ENCODE results near the gene ENTPD7. TPM values are rescaled to one million over a fixed set of nuclear protein-coding genes. Genes with fewer than 3 reads are reported as not detected.
A peak's percentile ranks its signal among the peaks of the same experiment; 100 is the strongest.

ENTPD7 gene
- total RNA-seq, 2 donors from 2014 or later, result 23.8 to 26.4 TPM

DNA sequence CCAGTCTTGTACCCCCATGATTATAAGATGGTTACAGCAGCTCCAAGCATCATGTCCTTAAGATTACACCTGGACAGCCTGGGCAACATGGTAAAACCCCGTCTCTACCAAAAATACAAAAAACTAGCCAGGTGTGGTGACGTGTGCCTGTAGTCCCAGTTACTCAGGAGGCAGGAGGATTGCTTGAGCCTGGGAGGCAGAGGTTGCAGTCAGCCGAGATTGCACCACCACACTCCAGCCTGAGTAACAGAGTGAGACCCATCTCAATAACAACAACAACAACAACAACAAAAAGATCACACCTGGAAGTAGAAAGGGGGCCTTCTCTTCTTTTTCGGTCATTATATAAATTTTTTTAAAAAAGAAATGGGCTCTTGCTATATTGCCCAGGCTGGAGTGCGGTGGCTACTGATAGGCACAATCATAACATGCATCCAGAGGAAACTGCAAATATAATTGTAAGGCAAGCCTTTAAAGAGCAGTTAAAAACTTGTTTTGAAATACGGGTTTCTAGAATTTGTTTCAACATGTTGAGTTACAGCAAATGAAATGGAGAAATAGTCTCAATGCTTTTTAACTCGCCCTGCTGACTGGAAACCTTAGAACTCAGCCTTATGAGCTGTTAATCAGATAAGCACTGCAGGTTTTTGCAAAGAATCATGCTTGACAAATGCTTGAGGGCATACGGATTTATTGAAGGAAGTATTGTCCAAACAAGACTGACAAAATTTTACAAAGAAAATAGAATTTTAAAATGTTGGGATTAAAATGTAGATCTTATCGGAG lies 4.7 kb upstream of the ENTPD7 start:
- H3K9ac ChIP-seq (ENCODE audit: extremely low read depth, low read length, poor library complexity, severe bottlenecking), result no peak overlapping the region
- H3K4me3 ChIP-seq (ENCODE audit: low read length), result no peak overlapping the region
- Mint-ChIP-seq H3K27ac (no peak overlapping the region), H3K27me3 (ENCODE audit: insufficient read depth) (peaks cover 47% of the 10 kb centered on the region), H3K4me3 (no peak overlapping the region), H3K36me3 (ENCODE audit: low read depth) (no peaks in the 10 kb centered on the region), H3K9me3 (no peaks in the 10 kb centered on the region), H3K4me1 (no peaks in the 10 kb centered on the region)
- no peak overlapping the region for H3K27ac ChIP-seq (ENCODE audit: low read depth, low read length)
- no peaks in the 10 kb centered on the region for H3K36me3 ChIP-seq (ENCODE audit: control insufficient read depth, insufficient read depth, low read length)
- 91 to 92% methylated on average over 5 to 9 of the region's 9 CpGs for WGBS, 2 experiments (ENCODE audit: insufficient coverage in 1 of 2, insufficient read length in 1 of 2)
- no peaks in the 10 kb centered on the region for H3K4me1 ChIP-seq (ENCODE audit: control insufficient read depth, insufficient read depth, low read length)
- no peak for DNase-seq
- TF ChIP-seq CTCF (conservative IDR thresholded peaks at IDR 0.05), result no peak
- no peaks in the 10 kb centered on the region for H3K9me3 ChIP-seq (ENCODE audit: control insufficient read depth, low read length)
- H3K27me3 ChIP-seq (ENCODE audit: control insufficient read depth, insufficient read depth, low read length, poor library complexity, severe bottlenecking), result peaks cover 27% of the 10 kb centered on the region

DNA sequence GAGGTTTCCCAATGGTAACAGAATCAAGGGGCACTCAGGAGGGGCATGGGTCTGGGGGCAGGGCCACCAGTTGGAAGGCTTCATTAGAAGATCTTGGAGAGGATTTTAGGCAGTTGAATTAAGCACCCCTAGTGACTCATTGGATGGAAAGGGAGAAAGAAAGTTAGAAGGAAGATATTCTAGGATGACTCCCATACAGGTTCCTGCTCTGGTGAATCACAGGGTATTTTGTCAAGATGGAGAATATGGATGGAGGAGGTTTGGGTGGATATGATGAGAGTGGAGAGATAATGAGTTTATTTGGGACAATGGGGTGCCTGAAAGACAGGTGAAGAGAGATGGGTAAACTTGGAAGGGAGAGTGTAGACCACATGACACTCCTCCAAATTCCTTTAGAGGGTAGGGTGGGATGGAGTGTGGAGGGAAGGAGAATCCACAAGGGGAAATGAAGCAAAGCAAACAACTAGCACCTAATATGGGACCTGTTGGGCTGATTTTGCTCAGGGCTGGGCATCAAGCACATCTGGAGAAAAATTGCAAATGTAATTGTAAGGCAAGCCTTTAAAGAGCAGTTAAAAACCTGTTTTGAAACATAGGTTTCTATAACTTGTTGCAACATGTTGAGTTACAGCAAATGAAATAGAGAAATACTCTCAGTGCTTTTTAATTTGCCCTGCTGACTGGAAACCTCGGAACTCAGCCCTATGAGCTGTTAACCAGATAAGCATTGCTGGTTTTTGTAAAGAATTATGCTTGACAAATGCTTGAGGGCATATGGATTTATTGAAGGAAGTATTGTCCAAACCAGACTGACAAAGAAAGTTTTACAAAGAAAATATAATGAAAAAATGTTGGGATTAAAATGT lies 2.9 kb upstream of the ENTPD7 start:
- TF ChIP-seq CTCF (conservative IDR thresholded peaks at IDR 0.05), result no peak
- H3K27me3 Mint-ChIP-seq (ENCODE audit: insufficient read depth), result peaks cover 36% of the 10 kb centered on the region
- H3K36me3 Mint-ChIP-seq (ENCODE audit: low read depth), result peaks cover 2% of the 10 kb centered on the region
- peaks cover 5% of the 10 kb centered on the region for H3K4me1 Mint-ChIP-seq
- H3K9me3 Mint-ChIP-seq, result no peaks in the 10 kb centered on the region
- peaks cover 3% of the 10 kb centered on the region for H3K4me1 ChIP-seq (ENCODE audit: control insufficient read depth, insufficient read depth, low read length)
- no peak overlapping the region for H3K27ac ChIP-seq (ENCODE audit: low read depth, low read length)
- H3K36me3 ChIP-seq (ENCODE audit: control insufficient read depth, insufficient read depth, low read length), result peaks cover 2% of the 10 kb centered on the region
- H3K27me3 ChIP-seq (ENCODE audit: control insufficient read depth, insufficient read depth, low read length, poor library complexity, severe bottlenecking), result peaks cover 27% of the 10 kb centered on the region
- no peaks in the 10 kb centered on the region for H3K9me3 ChIP-seq (ENCODE audit: control insufficient read depth, low read length)
- no peak for DNase-seq
- H3K4me3 ChIP-seq (ENCODE audit: low read length), result no peak overlapping the region
- no peak overlapping the region for H3K4me3 Mint-ChIP-seq
- H3K27ac Mint-ChIP-seq, result no peak overlapping the region
- WGBS, 2 experiments (ENCODE audit: insufficient coverage in 1 of 2, insufficient read length in 1 of 2), result 0% methylated on average over 1 of the region's 1 CpG
- H3K9ac ChIP-seq (ENCODE audit: extremely low read depth, low read length, poor library complexity, severe bottlenecking), result no peak overlapping the region

- peak; percentile 63 for DNase-seq
- 5 to 10% methylated on average over 15 to 24 of the region's 24 CpGs for WGBS, 2 experiments (ENCODE audit: insufficient coverage in 1 of 2, insufficient read length in 1 of 2)
- no peak for TF ChIP-seq CTCF (conservative IDR thresholded peaks at IDR 0.05)
- Histone ChIP-seq H3K9me3 (ENCODE audit: control insufficient read depth, low read length) (no peaks in the 10 kb centered on the region), H3K27ac (ENCODE audit: low read depth, low read length) (no peak overlapping the region), H3K4me3 (ENCODE audit: low read length) (peak overlapping the region; percentile 87), H3K4me1 (ENCODE audit: control insufficient read depth, insufficient read depth, low read length) (peaks cover 3% of the 10 kb centered on the region), H3K9ac (ENCODE audit: extremely low read depth, low read length, poor library complexity, severe bottlenecking) (peak overlapping the region; percentile 98), H3K27me3 (ENCODE audit: control insufficient read depth, insufficient read depth, low read length, poor library complexity, severe bottlenecking) (peaks cover 27% of the 10 kb centered on the region), H3K36me3 (ENCODE audit: control insufficient read depth, insufficient read depth, low read length) (peaks cover 24% of the 10 kb centered on the region)
- peak overlapping the region; percentile 75 for H3K4me3 Mint-ChIP-seq
- peaks cover 5% of the 10 kb centered on the region for H3K4me1 Mint-ChIP-seq
- peak overlapping the region; percentile 64 for H3K27ac Mint-ChIP-seq
- H3K9me3 Mint-ChIP-seq, result no peaks in the 10 kb centered on the region
- peaks cover 5% of the 10 kb centered on the region for H3K36me3 Mint-ChIP-seq (ENCODE audit: low read depth)
- peaks cover 36% of the 10 kb centered on the region for H3K27me3 Mint-ChIP-seq (ENCODE audit: insufficient read depth)
These were observed 683 bp upstream of the ENTPD7 start for GRCh38 chr10:99658622-99659030.

All from endodermal cell (in vitro differentiated cells).